Memory B cell (primary cell): ENCODE measurements around the gene TUBB3.

Experiments used
- ATAC-seq: fragments of 150-1000 bp; cut with Tn5 transposase; 2 replicates; pipeline ENCODE4 v1.10.0; 2021; ENCODE audit warnings: low read depth, mild to moderate bottlenecking, moderate library complexity
- DNase-seq, 2 donors: peaks; one replicate each; pipeline ENCODE4 v3.0.0; 2022; ENCODE audit warnings: low spot score in 2 of 2
- H3K27ac Mint-ChIP-seq: one replicate; pipeline ENCODE4 v1.8.0; 2022; ENCODE audit warnings: mild to moderate bottlenecking, moderate library complexity, mixed read lengths
- H3K27me3 Mint-ChIP-seq: one replicate; pipeline ENCODE4 v1.8.0; 2022; ENCODE audit warnings: mixed read lengths
- H3K36me3 Mint-ChIP-seq: one replicate; pipeline ENCODE4 v1.8.0; 2022; ENCODE audit warnings: mild to moderate bottlenecking, mixed read lengths
- H3K4me1 Mint-ChIP-seq: one replicate; pipeline ENCODE4 v1.8.0; 2022; ENCODE audit warnings: mixed read lengths
- H3K4me3 Mint-ChIP-seq: one replicate; pipeline ENCODE4 v1.8.0; 2022; ENCODE audit warnings: mild to moderate bottlenecking, moderate library complexity, mixed read lengths
- H3K9me3 Mint-ChIP-seq: one replicate; pipeline ENCODE4 v1.8.0; 2022; ENCODE audit warnings: mixed read lengths

TUBB3 gene

GRCh38 chr16:89985219-89985618, 62.1 kb downstream of the TUBB3 start:
- Mint-ChIP-seq H3K4me3 (no peak overlapping the region), H3K4me1 (peaks cover 7% of the 10 kb centered on the region), H3K36me3 (peaks cover 37% of the 10 kb centered on the region), H3K27ac (no peak overlapping the region), H3K9me3 (no peaks in the 10 kb centered on the region), H3K27me3 (no peaks in the 10 kb centered on the region)
- ATAC-seq, result no peak
- no peak for DNase-seq
